HG02840 (cell line): ENCODE data around the gene SUGCT.

Experiments used
- ATAC-seq: cut with Tn5 transposase; IDR thresholded peaks from one replicate; pipeline ENCODE4 v1.9.1; 2021; ENCODE audit warnings: mild to moderate bottlenecking, moderate library complexity, moderate number of reproducible peaks; ENCODE audit not compliant: unreplicated experiment, low FRiP score

The SUGCT gene

DNA sequence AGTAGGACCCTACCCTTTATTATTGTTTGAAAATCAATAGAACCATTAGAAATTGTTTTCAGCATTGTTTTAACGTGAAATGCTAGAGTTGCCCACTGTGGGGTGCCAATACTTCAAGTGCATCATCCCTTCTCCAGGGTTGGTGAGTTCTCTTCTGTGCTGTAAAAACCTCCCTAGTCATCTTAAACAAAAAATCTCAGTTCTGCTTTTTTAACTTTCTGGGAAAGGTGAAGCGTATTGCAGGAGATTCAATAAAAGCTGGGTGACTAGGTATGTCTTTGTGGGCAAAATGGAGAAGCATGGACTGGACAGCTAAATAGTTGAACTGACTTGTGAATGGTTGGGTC, 699.1 kb downstream of the SUGCT start:
- ATAC-seq, result no peak

DNA sequence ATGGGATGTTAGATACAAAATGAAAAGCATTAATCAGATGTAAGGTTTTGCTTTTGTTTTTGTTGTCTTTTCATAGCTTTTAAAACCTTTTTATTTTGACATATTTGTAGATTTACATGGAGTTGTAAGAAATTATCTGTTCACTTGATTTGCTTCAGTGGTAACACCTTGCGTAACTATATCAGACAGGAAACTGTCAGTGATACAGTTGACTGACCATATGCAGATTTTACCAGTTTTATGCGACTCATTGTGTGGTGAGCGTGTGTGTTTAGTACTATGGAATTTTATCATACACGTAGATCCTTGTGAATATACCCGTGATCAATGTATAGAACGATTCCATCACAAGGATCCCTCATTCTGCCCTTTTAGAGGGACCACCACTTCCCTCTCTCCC, 701.4 kb downstream of the SUGCT start:
- no peak for ATAC-seq

DNA sequence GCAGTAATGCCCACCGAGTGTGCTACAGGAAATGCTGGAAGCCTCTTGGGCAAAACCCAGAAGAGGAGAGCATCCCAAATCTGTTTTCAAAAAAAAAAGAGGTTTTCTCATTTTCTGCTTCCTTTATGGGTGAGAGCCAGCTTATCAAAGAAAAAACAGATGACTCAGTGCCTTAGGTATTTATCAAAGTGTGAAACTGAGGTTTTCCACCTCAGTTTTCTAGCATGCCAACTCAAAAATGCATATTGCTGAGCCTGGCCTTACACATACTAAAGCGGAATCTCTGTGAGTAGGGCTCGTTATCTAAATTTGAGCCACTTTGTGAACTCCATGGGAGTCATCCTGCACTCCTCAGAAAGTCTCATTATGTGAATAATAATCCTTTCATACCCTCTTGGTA, 705.1 kb downstream of the SUGCT start:
- ATAC-seq, result no peak

DNA sequence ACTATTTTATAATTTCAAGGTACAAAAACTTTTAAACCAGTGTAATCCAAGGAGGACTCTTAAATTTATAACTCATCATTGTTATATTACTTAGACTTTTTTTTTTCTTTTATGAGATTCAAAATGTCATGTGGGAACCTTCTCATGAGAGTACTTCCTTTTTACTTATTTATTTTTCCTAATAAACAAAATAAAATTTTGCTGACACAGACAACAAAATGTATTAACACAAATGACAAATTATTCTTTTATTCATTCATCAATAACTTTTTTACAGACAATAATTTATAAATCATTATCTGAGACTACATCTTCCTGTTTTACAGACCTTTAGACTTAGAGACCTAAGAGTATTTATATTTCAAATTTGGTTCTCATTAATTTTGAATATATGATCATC, 706.2 kb downstream of the SUGCT start:
- ATAC-seq, result no peak

DNA sequence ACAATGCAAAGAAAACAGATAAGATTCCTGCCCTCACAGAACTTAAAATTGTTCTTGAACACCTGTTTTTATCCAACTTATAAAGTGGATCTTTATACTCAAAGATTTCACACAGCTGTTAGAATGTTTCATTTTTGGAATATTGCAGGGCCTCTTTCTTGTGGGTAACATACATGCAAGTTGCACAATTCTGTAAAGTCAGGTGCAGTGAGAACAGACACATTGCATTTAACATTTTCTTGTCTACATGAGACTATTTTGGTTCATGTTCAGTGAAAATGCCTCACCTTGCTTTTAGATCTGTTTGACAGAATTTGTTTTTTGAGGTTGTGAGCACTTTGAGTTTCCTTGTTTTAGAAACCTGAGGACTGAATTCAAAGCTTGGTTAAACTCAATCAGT, 707.8 kb downstream of the SUGCT start:
- ATAC-seq, result no peak

DNA sequence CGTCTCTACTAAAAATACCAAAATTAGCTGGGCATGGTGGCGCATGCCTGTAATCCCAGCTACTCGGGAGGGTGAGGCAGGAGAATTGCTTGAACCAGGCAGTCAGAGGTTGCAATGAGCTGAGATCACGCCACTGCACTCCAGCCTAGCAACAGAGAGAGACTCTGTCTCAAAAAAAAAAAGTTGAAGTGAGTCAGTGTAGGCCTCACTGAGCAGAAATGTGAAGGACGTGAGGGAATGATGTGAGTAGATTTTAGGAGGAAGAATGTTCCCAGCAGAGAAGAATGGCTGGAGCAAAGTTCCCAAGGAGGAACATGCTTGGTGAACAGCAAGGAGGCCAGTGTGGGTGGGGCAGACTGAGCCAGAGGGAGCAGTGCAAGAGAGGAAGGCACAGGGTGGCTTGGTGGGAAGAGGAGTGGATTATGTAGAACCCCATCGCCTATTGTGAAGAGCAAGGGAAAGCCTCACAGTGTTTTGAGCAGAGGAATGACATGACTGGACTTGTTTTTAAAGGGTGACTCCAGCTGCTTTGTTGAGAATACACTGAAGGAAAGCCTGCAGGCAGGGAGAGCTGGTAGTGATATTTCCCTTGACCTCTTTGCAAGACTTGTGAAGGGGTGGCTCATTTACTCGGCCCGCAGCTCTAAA, 708.7 kb downstream of the SUGCT start:
- no peak for ATAC-seq

DNA sequence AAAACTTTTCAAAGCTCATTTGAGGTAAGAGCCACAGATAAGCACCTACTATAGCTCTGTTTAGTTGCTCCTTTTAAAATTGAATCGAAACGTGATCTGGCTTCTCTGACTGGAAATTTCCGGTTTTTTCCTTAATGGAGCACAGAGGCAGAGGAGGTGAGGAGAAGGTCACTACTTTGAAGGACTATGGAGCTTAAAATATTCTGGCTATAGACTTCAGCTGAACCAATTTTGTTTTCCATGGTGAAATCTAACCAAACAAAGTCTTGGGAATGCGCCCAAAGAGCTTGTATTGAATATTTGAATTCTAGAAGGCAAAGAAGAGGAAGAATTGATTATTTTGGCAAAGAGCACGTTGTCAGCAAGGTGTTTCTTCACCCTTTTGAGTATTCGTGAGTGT, 711.1 kb downstream of the SUGCT start:
- no peak for ATAC-seq

DNA sequence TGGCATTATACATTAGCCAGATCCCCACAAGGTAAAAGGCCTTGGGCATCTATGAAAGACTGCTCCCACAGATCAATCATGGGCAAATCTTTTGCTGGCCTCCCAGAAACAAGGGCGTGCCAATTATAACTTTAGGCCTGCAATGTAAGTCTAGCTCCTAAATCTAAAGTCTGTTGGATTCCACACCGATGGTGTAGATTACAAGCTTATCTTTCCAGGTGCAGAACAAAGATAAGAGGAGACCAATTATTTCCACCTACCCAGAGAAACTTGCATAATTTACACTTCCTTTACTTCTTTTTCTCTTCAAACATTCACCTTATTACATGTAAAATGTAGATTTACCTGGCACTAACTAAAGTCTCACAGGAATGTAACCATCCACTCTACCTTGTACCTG, 713.1 kb downstream of the SUGCT start:
- ATAC-seq, result no peak

DNA sequence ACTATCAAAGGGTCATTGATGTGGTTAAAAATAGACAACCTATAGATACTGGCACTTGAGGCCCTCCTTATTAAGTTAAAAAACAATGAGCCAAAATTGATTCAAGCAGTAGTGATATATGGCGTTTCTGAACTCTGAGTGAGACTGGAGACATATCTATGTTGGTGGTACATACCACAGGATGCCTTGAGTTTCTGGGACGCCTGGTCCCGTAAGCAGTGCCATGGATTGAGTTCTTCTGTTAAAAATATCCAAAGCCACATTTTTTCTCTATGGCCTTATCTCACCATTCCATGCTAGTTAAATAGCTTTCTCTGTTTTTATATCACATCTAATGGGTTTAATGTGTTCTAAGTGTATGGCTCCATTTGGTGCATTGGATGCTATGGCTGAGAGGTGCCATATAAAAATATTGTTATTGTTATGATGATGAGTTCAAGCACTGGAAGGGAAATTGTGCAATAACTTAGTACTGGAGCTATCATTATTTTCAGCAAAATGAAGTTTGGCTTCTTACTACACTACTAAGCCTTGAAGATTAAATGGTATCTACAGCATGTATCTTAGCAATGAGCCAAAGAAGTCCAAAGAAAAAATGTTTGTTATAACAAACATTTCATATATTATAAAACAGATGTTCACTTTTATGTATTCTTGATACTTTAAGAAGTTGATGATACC, 713.9 kb downstream of the SUGCT start:
- ATAC-seq, result no peak

DNA sequence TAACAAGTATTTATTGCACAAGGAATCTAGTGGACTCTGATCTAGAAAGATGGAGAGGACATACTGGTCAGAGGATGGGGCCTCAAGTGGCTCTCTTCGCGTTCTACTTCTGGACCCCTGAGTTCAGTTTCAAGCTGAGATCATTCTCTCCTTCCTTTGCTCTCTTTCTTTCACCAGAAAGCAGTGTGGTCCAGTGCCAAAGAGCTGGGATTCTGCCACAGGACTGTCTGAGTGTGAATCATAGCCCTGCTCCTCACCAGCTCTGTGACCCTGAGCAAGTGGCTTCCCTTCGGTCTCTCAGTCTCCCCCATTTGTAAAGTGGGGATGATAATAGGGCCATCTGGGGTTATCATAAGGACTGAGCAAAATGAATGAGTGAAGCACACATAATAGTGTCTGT, 715.2 kb downstream of the SUGCT start:
- ATAC-seq, result no peak

DNA sequence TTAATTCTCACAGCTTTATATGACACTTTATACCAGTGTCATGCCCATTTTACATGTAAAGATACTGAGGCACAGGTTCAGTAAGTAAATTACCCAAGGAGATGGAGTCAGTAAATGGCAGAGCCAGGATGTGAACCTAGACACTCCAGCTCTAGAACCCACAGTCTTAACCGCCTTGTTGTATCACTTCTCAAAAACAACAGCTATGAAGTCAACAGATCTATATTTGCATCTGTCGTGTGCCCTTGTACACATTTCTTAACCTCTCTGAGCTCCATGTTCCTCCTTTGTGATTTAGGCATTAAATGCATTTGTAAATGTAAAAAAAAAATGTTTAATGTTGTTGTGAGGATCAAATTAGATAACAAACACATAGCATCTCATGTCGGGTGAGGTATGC, 716.2 kb downstream of the SUGCT start:
- no peak for ATAC-seq

DNA sequence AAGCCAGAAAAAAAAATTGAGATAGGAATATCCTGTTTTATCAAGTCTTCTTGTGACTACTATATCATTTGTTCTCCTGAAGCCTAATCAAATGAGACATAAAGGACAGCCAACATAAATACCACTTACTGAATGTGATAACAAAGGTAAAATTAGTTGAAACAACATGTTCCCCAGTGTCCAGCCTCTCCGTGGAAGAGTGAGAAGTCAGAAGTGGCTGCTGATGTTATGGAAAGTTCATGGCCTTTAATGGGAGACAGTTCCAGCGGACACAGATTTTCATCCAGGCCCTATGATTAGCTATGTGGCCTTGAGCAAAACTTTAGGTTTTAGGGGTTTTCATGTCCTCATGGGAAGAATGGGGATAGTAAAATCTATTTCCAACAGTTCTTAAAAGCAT, 724.3 kb downstream of the SUGCT start:
- ATAC-seq, result no peak

DNA sequence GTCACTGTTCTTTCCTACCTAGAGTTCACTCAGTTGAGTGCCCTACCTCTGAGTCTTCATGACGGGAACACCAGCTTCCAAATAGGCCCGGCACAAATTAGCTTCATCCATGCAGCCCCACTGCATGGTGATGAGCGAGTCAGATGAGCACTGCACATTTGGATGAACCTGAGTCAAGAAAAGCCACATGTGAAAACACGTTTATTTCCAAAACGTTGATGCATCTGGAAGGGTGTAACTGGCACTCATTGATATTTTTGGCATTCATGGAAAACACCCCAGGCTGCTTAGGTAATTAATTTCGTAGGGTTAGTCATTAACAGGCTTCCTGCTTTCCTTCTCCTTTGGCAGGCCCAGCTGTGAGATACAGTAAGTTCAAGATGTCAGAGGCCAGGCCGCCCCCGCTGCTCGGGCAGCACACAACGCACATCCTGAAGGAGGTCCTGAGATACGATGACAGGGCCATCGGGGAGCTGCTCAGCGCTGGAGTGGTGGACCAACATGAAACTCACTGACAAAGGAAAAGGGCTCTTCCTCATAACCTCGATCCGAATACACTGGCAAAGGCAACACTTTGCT, 725.2 kb downstream of the SUGCT start:
- ATAC-seq, result no peak

DNA sequence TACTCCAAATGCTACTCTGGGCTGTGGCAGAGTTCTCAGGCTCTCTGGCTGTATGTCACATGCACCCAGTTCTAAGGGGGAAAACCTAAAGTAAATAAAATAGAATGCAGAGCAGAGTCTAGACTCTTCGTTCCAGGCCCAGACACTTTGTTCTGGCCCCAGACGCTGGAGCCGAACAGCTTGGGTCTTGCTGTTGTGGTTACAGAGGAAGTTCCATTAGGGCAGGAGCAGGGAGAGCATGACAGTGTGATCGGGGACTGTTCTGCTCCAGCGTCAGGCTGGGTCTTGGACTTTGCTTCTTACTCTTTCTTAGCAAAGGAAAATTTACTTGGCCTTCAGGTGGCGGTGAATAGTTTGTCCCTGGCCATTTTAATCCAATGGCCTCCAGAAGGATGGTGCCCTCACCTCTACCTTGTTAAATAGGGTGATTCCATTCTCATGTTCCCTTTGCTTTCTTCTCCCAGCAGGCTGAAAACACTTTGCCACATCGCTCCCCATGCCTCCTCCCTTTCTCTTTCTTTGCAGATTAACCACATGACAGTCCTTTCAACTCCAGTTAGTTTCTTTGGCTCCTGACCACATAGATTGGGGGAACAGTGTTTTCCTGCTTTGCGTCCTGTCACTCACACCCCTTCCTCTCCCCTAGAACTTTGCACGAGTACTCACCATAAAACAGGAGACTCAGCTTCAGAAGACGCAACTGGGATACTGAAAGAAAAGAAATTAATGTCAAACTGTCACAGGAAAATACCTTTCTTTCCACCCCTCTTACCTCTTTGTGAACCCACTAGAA, 730.8 kb downstream of the SUGCT start:
- ATAC-seq, result no peak

DNA sequence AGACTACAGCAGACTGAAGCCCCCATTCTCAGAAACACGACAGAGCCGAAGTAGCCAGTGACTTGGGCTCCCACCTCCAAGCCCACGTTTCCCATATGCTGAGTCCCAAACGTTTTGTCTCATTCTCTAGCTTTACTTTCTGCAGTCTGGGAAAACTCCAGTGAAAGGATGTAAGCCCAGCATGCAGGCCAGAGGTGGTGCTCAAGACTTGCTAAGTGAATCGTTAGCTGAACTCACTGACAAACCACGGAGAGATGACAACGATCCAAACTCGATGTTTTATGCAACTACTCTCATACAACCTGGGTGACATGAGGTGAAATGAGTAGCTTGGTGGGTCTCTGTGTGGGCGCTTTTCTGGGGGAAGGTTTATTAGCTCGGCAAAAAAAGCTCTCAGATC, 731.8 kb downstream of the SUGCT start:
- ATAC-seq, result no peak

DNA sequence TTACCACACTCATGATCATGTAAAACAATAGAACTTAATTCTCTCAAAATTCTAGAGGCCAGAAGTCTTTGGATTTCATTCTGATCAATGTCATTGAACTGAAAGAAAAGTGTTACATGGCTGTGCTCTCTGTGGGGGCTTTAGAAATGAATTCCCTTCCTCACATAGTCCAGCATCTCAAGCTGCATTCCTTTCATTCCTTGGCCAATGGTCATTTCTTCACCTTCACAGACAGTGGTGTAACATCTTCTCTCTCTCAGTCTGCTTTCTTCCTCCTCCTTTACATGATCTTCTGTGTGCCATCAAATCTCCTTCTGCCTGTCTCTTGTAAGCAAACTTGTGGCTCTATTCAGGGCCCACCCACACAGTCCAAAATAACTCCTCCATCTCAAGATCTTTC, 735.3 kb downstream of the SUGCT start:
- ATAC-seq, result no peak

DNA sequence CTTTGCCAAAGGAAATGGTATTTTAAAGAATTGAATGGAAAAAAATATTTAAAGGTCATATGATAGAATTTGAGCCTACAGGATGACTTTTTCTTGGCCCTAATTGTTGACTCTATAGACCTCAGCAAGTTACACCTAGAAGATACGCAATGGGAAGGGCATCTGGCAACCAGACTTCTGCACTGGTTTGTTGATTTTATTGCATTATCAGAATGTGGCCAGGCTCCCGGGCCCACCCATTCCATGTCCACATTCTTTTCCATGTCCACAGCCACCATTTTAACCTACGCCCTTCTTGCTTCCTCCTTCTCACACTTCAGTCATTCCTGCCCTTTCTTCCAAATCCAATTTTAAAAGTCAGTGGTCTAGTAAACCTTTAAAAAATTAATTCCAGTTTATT, 738.4 kb downstream of the SUGCT start:
- ATAC-seq, result no peak

DNA sequence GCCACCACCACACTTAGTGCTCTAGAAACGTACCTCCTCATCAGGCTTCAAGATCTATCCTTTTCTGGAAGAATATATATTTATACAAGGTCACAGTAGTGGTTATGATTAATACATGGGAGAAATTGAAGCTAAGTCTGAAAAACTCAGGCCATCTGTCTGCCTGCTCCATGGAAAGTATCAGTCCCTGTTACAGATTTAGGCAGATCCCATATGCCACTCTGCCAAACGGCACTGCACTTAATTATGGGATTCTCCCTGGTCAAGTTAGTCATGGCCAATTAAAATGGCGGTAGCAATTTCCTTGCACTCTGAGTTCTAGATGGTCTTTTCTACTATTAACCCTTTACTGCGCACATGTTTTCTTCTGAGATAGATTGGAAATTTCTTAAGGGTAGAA, 740.0 kb downstream of the SUGCT start:
- ATAC-seq, result no peak

DNA sequence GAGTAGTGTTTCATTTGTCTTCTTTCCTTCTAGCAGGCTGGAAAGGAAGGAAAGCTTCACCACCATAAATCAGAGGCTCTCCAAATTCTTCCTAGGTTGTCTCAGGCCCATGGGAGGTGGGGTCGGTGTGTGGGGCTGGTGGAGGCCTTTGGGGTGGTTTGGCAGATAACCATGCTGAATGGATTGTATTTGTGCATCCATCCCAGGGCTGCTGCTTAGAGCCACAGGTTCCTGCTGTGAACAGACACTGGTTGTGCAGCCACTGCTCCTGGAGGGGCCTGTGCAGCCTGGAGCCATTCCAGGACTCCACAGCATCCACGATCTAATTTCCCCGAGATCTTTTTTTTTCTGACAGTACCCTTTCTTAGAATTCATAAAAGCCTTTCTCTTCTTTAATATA, 741.8 kb downstream of the SUGCT start:
- no peak for ATAC-seq

DNA sequence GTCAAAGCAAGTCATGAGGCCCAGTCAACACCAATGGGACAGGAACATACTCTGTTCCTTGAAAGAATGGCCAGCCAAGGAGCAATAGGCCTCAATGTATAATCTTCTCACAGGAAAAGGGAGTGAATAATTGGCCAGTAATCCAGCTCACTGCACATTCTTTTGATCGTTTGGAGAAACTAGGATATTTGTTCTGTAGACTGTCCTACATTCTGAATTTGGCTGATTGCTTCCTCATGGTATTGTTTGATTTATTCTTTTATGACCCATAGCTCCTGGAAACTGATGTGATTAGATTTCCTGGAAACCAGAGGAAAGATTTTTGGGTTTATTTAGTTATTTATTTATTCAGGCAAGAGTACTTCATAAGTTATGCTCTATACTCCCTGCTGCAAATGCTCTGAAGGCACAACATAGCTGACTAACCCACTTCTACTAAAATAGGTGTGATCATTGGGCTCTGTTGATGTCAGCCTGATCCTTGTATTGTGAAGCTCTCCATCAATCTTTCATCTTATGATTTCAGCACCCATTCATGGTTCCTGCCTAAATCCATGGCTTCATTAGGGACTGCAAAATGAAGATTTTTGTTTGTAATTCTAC, 745.2 kb downstream of the SUGCT start:
- no peak for ATAC-seq

DNA sequence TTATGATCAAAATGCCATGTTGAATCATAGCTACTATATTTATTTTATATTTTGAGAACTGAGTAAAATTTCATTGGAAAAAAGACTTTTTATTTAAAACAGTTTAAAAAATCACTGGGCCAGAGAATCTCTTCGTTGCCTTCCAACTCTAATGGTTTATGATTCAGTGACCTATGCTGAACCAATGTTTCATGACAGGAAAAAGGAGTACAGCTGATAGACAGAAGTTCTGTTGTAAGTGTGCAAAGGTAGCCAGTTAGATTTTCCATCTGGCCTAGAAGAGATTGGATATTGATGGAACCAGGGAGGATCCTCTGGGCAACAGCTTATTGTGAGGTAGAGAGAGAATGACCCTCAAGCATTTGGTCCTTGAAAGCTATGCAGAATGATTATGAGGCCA, 745.8 kb downstream of the SUGCT start:
- ATAC-seq, result no peak
